Cerebellar nuclear complex (tissue), 1 donor: ENCODE measurements around the gene TMC2.

ENCODE experiments used
- DNase-seq, 2 experiments: peaks; one replicate each; lab custom pipeline; 2025; lab: John Stamatoyannopoulos, UW

TMC2 gene

GRCh38 chr20:2626853-2627541, 90.6 kb downstream of the TMC2 start:
- no peak for DNase-seq

DNA sequence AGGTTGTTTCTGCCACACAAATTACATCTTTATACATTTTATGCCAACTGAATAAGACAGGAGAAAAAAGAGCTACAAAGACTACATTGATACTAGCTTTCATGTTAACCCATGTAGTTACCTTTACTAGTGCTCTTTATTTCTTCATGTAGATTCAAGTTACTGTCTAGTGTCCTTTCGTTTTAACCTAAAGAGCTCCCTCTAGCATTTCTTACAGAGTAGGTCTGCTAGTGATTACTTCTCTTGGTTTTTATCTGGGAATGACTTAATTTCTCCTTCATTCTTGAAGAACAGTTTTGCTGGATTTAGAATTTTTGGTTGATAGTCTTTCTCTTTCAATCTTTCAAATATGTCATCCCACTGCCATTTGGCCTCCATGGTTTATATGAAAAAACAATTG, 94.9 kb downstream of the TMC2 start:
- DNase-seq, result no peak

- DNase-seq, result no peak
Observed at GRCh38 chr20:2633381-2633780, 97.0 kb downstream of the TMC2 start.

GRCh38 chr20:2637246-2637645, 100.9 kb downstream of the TMC2 start:
- DNase-seq, result no peak

DNA sequence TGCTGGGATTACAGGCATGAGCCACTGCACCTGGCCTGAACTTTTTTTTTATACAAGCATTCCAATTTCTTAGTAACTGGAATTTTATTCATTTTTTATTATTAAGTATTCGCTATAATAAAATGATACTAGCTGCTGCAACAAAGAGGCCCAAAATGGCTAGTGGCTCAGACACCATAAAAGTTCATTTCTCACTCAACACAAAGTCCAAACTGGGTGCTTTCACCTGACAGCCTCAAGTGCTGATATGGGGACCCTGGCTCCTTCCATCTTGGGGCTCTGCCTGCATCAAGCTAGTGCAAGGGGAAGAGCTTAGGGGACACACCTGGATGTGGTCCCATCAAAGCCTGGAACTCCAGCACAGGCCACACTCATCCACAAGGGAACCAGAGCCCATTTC, 103.9 kb downstream of the TMC2 start:
- no peak for DNase-seq

DNA sequence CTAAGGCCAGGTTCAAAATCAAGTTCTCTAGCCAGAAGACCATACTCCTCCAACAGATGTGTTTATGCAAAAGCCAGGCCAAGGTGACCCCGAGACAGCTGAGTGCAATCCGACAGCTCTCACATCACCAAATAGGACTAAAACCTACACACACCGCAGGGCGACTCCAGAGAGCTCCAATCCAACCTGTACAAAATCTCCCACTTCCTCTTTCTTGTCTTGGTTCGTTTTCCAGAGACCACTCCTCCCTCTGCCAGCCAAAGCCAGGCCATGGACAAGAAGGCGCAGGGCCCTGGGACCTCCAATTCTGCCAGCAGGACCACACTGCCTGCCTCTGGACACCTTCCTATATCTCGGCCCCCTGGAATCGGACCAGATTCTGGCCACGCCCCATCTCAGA, 104.5 kb downstream of the TMC2 start:
- DNase-seq, result no peak

DNA sequence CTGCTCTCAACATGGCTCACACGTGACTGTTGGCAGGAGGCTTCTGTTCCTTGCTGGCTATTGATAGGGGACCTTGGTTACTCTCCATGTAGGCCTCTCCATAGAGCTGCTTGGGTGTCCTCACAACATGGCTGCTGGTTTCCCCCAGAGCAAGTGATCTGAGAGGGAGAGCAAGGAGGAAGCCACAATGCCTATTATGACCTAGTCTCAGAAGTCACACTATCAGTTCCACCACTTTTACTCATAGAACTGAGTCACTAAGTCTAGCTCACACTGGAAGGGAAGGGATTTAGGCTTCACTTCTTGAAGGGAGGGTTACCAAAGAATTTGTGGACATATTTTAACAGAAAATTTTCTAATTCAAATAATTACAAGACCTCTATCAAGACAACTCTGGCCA, 107.3 kb downstream of the TMC2 start:
- no peak for DNase-seq

DNA sequence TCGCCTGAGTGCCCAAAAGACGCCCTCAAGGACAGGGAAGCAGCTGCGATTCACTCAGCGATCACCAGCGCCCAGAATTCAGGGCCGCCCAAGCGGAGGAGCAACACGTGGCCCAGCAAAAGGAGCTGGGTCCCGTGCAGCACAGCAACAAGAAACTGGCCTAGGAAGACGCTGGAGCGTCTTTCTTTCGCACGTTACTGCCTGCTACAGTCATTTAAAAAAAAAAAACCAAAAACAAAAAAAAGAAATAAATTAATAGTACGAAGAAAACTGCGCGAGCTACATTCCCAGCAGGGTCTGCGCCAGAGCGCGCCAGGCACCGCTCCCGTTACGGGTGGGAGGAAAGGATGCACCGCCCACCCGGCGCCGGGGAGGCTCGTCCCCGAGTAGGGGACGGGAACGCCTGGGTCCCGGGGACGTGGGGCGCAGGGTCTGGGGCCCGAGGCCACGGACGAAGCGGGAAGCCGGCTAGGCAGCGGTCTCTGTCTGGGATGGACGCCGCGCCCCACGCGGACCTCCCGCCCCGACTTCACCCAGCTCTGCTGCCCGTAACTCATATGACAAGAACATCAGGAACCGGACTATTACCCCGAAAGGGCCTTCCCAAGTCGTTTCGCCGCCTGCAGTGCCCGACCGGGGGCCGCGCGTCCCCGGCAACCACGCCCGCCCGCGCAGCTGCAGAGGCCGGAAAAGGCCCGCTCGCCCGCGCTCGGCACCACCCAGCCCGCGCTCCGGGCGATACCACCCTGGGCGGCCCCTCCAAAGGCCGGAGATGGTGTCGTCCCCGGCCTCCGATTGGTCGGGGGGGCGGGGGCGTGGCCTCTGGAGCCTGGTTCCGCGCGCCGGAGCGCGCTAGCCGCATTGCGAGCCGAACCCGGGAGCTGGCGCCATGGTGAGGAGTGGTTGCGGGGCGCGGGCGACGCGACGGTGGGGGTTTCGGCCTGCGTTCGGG, 115.7 kb downstream of the TMC2 start, which contains the start of gene NOP56:
NOP56 (plus strand) TSS at position 861 of the 952 bp plus-strand sequence; CDS start at position 890, 29 bp downstream.
- peak; percentile 14 to 49 for DNase-seq

- no peak for DNase-seq
Observed at GRCh38 chr20:2652724-2653555, 116.6 kb downstream of the TMC2 start.

DNA sequence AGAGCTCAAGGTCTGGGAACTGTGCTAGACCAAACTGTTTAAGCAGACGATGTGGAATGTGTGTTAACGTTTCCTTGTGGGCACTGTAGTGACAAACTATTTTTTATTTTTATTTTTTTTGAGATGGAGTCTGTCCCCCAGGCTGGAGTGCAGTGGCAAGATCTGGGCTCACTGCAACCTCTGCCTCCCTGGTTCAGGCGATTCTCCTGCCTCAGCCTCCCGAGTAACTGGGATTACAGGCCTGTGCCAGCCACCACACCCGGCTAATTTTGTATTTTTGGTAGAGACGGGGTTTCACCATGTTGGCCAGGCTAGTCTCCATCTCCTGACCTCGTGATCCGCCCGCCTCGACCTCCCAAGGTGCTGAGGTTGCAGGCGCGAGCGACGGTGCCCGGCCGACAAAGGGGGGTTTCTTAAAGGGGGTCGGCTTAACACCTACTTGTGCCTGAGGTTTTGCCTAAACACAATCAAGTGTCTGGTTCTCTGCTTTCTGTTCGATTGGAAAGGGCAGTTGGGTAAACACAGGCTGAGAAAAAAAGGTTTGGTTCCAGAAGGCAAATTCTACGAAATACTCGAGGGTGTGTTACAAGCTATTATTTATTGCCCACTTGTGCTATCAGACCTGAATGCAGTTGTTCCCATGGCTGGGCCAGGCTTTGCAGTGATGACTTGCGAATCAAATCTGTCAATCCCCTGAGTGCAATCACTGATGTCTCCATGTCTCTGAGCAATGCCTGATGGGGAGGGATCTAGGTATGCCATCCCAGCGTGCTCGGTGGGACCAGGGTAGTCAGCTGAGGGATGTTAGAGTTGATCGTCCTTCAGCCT, 117.4 kb downstream of the TMC2 start:
- no peak for DNase-seq

- DNase-seq, result no peak
Observed at GRCh38 chr20:2654384-2654822, 118.0 kb downstream of the TMC2 start.

DNA sequence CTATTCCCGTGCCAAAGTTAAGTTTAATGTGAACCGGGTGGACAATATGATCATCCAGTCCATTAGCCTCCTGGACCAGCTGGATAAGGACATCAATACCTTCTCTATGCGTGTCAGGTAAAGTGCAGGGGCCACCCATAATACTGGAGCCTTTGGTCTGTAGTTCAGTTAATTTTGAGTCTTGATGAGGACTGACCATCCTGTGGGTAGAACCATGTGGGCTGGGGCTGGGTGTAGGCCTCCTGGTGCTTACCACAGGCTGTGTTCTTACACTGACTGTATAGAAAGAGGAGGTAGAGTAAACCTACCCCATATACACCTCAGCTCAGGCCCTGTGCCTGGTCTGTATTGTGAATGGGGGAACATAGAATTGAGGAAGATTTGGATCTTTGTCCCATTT, 118.5 kb downstream of the TMC2 start:
- no peak for DNase-seq

DNA sequence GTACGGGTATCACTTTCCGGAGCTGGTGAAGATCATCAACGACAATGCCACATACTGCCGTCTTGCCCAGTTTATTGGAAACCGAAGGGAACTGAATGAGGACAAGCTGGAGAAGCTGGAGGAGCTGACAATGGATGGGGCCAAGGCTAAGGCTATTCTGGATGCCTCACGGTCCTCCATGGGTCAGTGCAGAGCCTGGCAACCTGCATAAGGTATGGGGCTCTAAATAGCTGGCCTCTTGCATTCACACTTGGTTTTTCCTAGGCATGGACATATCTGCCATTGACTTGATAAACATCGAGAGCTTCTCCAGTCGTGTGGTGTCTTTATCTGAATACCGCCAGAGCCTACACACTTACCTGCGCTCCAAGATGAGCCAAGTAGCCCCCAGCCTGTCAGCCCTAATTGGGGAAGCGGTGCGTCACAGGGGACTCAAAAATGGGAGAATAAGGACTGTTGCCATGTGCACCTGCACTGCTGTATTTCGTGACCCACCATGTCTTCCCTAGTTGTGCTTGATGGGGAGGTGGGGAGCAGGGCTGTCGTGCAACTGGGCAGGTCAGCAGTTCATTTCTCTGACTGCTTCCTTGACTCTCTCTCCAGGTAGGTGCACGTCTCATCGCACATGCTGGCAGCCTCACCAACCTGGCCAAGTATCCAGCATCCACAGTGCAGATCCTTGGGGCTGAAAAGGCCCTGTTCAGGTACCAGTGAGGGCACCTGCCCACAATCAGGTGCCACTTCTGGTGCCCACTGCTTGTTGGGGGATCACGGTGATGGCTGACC, 119.2 kb downstream of the TMC2 start:
- DNase-seq, result no peak

- no peak for DNase-seq
Observed at GRCh38 chr20:2656471-2657117, 120.2 kb downstream of the TMC2 start.

DNA sequence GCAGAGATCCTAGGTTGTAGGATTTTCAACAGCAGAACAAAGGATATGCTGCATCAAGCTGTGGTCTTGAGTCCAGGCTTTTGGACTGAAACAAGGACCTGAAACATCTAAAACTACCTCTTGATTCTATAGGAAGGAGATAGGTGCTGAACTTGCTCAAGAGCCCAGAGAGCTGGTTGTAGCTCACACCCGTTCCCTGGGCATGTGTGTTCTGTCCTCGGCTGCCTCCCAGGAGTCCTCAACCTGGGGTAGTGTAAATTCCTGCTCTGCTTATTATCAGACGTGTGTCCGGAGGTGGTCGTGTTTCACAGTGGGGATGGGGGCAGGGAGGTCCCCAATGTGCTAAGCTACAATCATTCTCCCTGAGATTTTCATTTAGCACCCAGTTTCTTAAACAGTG, 120.9 kb downstream of the TMC2 start:
- DNase-seq, result no peak

- DNase-seq, result no peak
Observed at GRCh38 chr20:2657674-2658073, 121.3 kb downstream of the TMC2 start.

GRCh38 chr20:2658414-2659354, 122.3 kb downstream of the TMC2 start:
- DNase-seq, result no peak

- no peak for DNase-seq
Observed at GRCh38 chr20:2659547-2659946, 123.2 kb downstream of the TMC2 start.
